Islet precursor cell (in vitro differentiated cells): ENCODE results near the gene ARF6.
A peak's percentile ranks its signal among the peaks of the same experiment; 100 is the strongest.
"Not testable (repeated sequence)": the region's sequence is repeated elsewhere in the genome, so short reads cannot be mapped to it uniquely, and the experiment has no call there.

Source experiments
- DNase-seq: peaks from one replicate; pipeline ENCODE4 v3.0.0-alpha.2; 2018

Gene ARF6

DNA sequence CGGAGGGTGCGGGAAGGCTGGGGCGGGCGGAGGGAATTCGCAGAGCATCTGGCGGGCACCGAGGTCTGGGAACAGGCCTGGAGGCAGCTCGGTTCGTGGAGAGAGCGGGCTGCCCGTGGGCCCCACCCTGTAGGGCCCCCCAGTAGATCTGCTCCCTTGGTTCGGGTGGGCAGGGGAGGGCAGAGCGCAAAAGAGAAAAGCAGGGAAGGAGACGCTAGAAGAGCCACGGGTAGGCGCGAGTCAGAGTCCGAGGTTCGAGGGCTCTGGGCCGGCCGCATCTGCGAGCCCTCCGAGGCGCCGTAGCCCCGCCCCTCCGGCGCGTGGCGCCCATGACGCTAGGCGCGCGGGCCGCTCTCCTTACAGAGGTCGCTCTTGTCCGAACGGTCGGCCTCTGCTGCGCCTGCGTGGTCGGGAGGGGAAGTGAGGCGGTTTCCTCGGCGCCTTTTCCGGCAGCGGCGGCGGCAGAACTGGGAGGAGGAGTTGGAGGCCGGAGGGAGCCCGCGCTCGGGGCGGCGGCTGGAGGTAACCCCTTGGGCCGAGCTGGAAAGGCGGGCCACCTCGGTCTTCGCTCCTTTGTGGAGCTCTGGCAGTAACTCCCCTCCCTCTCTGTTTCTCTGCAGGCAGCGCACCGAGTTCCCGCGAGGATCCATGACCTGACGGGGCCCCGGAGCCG is at the start of gene ARF6:
TSS of gene ARF6 (plus strand) at position 447 of the 673 bp plus-strand sequence. CDS start 655 bp downstream, outside the sequence.
- DNase-seq = peak; percentile 99

DNA sequence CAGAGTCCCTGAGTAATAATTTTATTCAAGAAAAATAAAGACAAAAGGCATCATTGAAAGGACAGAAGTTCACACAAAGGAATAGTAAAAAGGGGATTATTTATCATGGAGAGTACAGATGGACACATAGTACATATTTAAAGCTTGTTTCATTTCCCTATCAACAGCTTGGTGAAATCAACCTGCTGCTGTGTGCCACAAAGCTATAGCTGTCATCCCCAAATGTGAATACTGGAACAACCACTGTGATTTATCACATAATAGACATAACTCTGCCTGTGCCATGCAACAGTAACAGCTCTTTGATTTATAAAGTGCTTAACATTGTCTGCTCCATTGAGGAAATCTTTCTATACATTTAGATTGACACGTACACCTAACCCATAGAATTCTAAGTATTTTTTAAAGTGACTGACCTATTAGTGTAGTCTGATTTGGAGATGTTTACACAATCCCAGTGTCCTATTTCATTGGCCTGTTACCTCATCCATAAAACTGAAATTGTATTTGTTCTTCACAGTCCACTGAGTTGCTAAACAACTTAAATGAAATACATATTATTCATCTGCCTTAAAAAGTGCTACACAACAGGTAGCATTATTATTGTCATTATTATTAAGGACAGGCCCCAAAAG is 43.6 kb upstream of the ARF6 start:
- no peak for DNase-seq

DNA sequence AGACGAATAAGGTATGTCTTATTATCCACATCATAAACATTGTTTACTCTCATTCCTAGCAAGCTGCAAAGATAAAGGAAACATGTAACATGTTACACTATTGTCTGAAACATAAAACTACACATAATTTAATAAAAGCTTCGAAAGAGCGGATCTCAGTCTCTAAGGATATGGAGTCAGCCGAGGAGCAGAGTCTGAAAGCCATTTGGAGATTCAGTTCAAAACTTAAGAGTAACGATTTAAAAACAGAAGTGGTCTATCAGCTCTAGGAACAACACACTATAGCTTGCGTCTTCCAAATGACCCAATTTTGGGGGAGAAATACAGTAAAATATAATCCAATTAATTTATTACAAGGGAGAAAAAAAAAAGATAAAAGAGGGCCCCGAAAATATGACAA is 41.1 kb upstream of the ARF6 start:
- no peak for DNase-seq

DNA sequence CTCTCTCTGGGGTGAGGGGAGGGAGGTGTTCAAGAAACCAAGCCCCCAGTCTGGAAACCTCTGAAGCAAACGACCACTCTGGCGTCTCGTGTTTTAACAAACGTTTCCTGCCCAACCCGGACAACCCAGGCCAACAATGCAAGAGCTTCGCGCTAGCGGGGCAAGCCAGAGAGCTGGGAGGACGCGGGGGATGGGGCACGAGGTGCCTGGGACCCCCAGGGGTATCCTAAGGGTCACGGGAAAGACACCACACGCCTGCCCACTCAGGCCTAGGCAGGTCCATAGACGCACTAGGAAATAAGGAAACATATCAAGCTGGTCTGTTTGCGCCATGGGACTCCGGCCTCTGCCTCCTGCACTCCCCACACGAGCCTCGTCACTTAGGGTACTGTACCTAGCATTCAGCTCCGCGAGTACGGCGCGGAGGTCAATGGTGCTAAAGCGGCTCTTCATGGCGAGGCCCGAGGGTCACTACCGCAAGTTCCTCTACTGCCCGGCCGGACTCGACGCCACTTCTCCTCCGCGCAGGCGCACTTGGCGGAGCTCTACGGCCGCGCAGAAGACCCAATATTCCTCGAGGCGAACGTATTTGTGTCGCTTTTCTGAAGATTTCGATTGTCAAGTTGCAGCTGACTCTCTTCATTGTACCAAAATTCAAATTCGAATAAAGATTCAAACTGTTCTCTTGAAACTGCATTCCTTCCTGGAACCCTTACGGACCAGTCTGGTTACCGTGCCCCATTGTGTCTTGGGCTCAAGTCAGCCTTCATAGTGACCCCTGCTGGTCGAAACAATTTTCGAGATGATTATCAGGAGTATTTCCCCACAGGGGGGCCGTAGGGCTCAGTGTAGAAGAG is 40.4 kb upstream of the ARF6 start, which contains the start of gene NEMF:
TSS of gene NEMF (minus strand) at position 488 of the 857 bp plus-strand sequence. CDS start at position 453, 35 bp downstream.
- peak; percentile 89 for DNase-seq

DNA sequence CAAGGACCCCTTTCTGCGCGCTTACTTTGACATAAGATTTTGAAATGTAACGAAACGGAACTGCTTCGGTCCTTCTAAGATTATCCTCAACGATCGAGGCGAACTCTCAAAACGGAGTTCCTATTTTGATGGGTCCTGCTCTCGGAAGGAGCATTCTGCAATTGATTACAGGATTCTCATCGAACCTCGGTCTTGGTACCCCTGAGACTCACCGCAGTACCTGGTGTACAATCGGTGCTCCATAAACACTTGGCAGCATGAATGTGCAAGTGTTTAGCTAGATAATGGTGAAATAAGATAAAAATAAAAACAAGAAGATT is 39.8 kb upstream of the ARF6 start:
- no peak for DNase-seq

DNA sequence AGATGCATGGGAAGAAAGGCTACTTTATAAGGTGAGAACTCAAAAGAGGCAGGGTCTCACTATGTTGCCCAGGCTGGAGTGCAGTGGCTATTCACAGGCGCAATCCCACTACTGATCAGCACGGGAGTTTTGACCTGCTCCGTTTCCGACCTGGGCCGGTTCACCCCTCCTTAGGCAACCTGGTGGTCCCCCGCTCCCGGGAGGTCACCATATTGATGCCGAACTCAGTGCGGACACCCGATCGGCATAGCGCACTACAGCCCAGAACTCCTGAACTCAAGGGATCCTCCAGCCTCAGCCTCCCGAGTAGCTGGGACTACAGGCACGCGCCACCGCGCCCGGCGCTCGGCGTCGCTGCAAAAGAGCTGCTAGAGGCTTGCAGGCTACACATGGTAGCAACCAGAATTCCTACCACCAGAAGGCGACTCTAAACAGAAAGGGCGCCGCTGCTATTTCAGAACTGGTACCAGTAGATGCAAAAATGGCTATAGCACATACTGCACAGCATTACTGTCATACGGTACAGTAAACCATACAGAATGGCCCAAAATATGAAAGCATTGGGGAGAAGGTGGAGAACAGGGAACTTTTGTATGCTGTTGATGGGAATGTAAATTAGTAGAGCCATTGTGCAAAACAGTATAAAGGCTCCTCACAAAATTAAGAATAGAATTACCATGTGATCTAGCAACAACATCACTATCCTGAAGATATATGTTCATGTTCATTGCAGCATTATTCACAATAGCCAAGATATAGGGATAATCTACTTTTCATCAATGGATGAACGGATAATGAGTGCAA is 39.1 kb upstream of the ARF6 start:
- DNase-seq = peak; percentile 90

DNA sequence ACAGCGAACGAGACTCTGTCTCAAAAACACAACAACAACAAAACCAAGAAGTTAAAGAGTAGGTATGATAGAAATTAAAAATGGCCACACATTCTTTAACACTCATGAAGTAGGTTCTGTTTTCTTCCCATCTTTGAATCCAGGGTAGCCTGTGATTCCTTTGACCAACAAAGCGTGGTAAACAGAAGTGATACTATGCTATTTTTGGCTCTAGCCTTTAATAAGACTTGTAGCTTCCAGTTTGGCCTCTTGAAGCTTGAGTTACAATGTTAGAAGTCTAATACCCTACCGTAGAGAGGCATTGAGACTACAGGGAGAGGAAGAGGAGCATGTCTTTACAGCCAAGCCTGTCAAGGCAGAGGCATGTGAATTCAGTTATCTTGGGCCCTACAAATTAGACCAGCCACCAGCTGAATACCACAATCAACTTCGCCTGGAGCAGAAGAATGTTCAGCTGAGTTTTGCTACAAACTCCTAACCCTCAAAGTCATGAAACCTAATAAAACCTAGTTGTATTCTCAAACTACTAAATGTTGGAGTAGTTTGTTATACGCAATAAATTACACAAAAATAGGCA is 35.4 kb upstream of the ARF6 start:
- no peak for DNase-seq

DNA sequence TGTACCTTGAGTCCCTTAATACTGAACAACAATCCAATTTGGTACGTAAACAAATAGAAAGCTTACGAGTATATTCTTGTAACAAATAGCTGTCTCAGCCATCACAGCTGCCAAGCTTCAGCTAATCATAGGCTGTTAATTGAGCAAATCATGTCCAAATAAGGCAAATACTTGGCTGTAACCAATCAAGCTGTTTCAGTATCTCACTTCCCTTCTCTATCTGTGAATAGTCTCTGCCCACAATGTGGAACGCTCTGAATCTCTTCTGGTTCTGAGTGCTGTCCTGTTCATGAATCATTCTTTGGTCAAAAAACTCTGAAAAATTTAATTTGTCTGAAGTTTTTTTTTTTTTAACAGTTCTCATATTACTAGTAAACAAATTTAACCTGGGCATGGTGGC is 34.5 kb upstream of the ARF6 start:
- no peak for DNase-seq

DNA sequence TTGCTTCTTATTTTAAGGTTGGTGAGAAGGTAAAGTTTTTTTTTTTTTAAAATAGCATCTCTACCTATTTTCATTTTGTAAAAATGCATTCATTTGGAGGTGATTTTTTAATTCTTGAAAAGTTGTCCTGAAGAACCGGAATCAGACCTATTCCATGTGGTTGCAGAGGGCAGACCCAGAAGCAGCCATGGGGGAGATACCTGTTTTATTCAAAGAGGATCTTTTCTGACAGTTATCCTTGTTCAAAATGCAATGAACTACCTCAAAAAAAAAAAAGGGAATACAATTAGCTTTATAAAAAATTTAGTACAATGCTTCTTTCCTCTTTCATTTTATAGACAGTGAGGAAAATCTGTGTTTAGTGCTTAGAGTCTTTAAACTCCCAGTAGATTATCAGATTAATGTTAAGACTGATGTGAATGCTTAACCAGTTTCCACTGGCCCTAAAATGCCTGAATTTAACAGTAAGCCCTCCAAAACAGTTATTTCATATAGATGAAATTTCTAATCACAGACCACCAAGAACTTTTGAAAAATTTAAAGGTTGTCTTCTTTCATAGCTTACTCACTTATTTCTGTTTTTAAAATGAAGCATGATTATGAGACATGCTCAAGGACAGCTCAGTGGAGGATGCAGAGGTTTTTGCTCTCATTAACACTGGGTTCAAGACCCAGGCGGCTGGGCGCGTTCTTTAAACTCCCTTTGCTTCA is 31.7 kb upstream of the ARF6 start:
- no peak for DNase-seq

DNA sequence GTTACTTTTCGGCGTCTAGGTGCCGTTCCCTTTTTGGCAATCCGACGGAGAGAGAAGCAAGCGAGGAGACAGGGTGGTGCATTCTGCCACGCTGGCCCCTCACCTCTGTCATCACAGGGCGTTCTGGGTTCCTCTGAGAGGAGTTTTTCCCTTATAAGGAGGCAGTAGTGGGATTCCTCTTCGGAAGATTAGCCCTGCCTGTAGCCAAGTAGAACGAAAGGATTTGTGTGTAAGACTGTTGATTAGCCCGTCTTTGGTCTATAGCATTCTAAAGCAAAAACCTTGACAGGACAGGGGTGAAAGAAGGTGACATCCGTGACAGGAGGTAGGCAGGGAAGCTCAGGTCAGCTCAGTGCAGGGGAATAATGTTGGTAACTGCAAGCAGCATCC is 31.2 kb upstream of the ARF6 start:
- DNase-seq = peak; percentile 90

DNA sequence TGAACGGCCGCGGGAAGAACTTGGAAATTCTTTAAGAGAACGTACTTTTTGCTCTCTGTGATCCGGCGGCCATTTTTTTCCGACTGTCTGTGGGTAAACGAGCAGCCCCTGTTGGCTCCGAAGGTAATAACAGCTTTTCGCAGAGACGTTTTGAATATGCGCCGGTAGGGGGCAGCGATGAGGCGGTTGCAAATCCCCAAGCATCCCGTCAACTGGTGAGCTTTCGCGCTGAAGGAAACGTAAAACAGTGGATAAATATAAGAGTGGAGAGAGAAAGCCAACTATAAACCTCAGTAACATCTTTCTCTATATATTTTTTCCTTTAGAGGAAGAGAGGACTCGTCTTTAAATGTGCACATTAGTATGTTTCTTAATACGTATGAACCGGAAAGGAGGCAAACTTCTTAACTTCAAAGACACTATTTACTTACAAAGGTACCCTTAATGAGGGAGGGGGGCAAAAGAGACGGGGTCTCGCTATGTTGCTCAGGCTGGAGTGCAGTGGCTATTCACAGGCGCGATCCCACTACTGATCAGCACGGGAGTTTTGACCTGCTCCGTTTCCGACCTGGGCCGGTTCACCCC is 30.7 kb upstream of the ARF6 start:
- peak; percentile 90 for DNase-seq

DNA sequence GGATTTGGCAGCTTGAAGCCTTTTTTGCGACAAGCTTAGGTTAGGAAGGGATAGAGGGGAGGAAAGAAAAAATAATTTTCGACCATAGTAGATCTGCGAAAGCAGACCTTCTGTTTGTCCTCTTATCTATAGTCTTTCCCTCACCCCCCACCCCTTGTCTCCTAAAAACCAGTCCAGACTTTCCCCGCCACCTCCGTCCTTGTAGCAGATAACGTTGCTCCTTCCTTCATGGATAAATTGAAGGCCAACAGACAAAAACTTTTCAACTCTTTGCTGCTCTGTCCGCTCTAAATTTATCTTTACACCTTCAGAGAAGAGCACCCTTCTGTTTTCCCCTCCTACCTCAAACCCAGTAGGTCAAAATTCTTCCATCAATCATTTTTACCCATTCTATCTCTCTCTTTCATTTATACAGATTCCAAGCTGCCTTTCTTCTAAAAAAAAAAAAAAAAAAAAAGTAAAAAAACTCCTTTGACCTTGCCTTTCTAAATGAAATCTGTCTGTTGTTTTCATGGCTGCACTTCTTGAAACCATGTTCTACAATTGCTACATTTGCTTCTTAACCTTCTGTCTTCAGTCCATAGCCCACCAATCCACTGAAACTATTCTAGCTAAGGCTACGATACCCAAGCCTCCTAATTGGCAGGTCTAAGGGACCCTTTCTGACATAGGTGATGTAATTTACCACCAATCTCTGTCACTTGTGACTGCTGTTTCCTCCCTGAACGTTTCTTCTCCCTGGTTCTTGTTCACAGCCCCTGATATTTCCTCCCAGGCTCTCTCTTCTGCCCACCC is 29.2 kb upstream of the ARF6 start:
- no peak for DNase-seq

DNA sequence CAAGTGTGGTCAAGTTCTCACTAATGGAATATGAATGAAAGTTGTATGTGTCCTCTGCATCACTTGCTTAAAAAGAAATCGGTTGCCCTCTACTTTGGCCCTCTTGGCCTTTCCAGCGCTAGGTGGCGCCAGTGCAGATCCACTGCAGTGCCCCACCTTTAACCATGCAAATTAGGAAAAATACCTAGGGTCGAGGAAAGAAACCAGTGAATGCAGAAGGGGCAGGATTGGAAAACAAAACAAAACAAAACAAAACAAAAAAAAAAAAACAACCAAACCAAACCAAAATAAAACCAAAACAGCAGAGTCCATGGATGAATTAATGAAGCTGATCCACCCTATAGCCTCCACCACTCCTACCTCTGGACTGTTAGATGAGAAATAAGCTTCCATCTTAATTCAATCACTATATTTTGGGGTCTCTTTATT is 27.4 kb upstream of the ARF6 start:
- DNase-seq = peak; percentile 84

DNA sequence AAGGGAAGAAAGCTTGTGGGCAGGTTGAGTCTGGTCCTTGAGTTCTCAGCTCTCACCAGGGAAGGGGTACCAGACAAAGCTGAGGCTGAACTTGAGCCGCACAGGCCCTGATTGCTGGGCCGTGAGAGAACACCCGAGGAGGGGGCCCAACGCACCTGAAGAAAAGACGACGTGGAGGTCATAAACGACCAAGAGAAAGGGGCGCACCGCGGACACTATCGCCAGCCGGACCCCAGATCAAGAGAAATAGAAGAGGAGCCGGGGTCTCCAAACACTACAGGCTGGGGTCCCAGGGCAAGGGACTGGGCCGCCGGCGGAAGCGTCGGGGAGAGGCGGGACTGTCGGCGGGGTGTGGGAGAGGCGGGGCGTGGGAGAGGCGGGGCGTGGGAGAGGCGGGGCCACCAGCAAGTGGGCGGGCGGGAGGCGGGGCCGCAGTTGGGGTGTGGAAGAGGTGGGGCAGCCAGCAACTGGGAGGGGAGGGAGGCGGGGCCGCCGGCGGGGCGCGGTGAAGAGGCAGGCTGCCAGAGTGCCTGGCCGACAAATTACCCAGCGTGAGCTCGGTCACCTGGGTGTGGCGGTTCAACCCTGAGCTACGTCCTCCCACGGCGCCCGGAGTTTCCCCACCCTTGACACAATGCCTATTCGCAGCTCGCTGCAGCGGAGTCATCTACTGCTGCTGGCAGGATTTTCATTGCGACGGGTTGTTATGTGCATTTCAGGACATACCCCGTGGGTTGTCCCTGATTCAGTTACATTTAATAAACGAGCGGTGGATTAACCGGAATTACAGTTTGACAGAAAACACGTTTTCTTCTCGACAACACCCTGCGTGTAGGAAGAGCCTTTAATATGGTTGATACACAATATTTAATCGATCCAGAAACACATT is 24.8 kb upstream of the ARF6 start:
- DNase-seq = peak; percentile 99

DNA sequence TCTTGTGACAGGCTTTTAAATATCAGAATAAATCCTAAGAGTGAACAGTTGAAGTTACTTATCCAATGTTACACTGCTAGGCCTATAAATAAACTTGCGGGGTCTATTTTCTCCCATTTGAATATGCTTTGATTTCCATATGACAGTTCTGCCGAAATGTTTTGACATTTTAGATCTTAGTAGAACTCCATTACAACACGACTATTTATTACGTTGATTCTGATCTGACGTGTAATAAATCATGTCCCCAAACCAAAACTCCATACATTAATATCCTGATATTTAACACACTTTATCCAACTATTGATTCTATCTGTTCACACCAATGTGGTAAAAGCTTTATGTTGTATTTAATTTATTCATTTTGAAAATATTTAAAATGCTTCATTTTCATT is 24.2 kb upstream of the ARF6 start:
- no peak for DNase-seq

DNA sequence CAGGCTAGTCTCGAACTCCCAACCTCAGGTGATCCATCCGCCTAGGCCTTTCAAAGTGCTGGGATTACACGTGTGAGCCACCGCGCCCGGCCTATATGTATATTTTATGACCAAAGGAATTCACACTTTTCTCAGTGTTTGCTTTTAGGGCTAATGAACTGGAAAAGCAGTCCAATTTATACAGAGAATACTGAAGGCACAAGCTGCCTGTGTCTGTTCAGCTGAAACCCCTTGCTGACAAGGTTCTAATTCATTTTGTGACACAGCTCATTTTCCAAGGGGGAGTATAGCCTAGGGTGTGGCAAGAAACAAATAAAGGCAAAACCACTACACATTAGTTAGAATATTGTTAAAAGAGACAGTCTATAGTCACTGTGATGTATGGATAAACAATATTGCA is 22.0 kb upstream of the ARF6 start:
- DNase-seq = no peak

DNA sequence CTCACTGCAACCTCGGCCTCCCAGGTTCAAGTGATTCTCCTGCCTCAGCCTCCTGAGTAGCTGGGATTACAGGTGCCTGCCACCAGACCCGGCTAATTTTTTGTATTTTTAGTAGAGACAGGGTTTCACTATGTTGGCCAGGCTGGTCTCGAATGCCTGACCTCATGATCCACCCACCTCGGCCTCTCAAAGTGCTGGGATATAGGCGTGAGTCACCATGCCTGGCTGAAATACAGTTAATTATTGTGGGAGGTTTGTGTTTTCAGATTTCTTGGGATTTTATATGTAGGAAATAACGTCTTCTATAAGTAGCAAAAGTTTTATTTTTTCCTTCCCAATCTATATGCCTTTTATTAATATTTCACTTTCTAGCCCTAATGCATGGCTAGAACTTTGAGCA is 19.3 kb upstream of the ARF6 start:
- not testable (repeated sequence) for DNase-seq

DNA sequence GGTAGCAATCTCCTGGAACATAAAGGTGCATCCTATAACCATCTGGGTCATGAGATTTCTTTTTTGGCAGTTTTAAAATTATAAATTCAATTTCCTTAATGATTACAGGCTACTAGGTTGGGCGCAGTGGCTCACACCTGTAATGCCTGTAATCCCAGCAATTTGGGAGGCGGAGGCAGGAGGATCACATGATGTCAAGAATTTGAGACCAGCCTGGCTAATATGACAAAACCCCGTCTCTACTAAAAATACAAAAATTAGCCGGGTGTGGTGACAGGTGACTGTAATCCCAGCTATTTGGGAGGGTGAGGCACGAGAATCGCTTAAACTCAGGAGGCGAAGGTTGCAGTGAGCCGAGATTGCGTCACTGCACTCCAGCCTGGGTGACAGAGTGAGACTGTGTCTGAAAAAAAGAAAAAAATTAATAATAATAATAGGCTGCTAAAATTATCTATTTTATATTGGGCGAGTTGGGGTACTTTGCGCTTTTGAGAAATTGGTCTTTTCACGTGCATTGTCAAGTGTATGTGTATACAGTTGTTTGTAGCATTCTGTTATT is 17.2 kb upstream of the ARF6 start:
- DNase-seq = no peak

DNA sequence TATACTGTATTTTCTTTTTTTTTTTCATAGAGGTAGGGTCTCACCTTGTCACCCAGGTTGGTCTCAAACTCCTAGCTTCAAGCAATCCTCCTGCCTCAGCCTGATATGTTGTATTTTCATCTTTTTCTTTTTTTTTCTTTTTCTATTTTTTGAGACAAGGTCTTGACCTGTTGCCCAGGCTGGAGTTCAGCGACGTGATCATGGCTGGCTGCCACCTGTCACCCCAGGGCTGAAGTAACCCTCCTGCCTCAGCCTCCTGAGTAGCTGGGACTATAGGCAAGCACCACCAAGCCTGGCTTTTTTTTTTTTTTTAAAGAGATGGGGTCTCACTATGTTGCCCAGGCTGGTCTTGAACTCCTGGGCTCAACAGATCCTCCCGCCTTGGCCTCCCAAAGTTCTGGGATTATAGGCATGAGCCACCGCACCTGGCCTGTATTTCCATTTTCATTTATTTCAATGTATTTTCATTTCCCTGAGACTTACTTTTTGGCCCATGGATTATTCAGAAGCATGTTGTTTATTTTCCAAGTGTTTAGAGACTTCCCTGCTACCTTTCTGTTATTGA is 16.2 kb upstream of the ARF6 start:
- no peak for DNase-seq
